HG03045 (cell line): ENCODE results near the gene PCDHGA5.
A peak's percentile ranks its signal among the peaks of the same experiment; 100 is the strongest.
"Not testable (repeated sequence)": the region's sequence is repeated elsewhere in the genome, so short reads cannot be mapped to it uniquely, and the experiment has no call there.

Source experiments
- ATAC-seq: cut with Tn5 transposase; IDR thresholded peaks from one replicate; pipeline ENCODE4 v1.9.1; 2021; ENCODE audit warnings: mild to moderate bottlenecking, moderate library complexity; ENCODE audit not compliant: unreplicated experiment

The PCDHGA5 gene

DNA sequence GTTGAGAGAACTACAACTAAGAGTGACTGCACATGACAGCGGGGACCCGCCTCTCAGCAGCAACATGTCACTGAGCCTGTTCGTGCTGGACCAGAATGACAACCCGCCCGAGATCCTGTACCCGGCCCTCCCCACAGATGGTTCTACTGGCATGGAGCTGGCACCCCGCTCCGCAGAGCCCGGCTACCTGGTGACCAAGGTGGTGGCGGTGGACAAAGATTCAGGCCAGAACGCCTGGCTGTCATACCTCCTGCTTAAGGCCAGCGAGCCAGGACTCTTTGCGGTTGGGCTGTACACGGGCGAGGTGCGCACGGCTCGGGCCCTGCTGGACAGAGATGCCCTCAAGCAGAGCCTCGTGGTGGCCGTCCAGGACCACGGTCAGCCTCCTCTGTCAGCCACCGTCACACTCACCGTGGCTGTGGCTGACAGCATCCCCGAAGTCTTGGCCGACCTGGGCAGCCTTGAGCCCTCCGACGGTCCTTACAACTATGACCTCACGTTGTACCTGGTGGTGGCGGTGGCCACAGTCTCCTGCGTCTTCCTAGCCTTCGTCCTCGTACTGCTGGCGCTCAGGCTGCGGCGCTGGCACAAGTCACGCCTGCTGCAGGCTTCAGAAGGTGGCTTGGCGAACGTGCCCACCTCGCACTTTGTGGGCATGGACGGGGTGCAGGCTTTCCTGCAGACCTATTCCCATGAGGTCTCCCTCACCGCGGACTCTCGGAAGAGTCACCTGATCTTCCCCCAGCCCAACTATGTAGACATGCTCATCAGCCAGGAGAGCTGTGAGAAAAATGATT is 20.7 kb downstream of the PCDHGA5 start:
- ATAC-seq: no peak

GRCh38 chr5:141387557-141388311 is 23.8 kb downstream of the PCDHGA5 start, which contains the start of gene PCDHGB4:
TSS of gene PCDHGB4 (plus strand) at chr5:141387698. CDS start at chr5:141387885, 187 bp downstream.
- not testable (repeated sequence) for ATAC-seq

GRCh38 chr5:141388661-141389060 is 24.7 kb downstream of the PCDHGA5 start:
- no peak for ATAC-seq

- no peak for ATAC-seq
These were observed 25.4 kb downstream of the PCDHGA5 start for GRCh38 chr5:141389153-141390042.

- ATAC-seq: no peak
These were observed 28.7 kb downstream of the PCDHGA5 start, which contains the start of gene PCDHGA8 for GRCh38 chr5:141392429-141393198. TSS of gene PCDHGA8 (plus strand) at chr5:141392633. CDS start at chr5:141392814, 181 bp downstream.

DNA sequence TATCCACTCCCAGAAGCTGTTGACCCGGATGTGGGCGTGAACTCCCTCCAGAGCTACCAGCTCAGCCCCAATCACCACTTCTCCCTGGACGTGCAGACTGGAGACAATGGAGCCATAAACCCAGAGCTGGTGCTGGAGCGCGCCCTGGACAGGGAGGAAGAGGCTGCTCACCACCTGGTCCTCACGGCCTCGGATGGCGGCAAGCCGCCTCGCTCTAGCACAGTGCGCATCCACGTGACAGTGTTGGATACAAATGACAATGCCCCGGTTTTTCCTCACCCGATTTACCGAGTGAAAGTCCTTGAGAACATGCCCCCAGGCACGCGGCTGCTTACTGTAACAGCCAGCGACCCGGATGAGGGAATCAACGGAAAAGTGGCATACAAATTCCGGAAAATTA is 29.3 kb downstream of the PCDHGA5 start:
- ATAC-seq: no peak

- not testable (repeated sequence) for ATAC-seq
These were observed 30.6 kb downstream of the PCDHGA5 start for GRCh38 chr5:141394401-141395187.

GRCh38 chr5:141397756-141398551 is 34.0 kb downstream of the PCDHGA5 start, which contains the start of gene PCDHGB5:
TSS of gene PCDHGB5 (plus strand) at chr5:141397947. CDS start at chr5:141398128, 181 bp downstream.
- ATAC-seq: peak; percentile 90

GRCh38 chr5:141398608-141399007 is 34.6 kb downstream of the PCDHGA5 start:
- ATAC-seq: no peak

GRCh38 chr5:141399555-141400258 is 35.7 kb downstream of the PCDHGA5 start:
- no peak for ATAC-seq

DNA sequence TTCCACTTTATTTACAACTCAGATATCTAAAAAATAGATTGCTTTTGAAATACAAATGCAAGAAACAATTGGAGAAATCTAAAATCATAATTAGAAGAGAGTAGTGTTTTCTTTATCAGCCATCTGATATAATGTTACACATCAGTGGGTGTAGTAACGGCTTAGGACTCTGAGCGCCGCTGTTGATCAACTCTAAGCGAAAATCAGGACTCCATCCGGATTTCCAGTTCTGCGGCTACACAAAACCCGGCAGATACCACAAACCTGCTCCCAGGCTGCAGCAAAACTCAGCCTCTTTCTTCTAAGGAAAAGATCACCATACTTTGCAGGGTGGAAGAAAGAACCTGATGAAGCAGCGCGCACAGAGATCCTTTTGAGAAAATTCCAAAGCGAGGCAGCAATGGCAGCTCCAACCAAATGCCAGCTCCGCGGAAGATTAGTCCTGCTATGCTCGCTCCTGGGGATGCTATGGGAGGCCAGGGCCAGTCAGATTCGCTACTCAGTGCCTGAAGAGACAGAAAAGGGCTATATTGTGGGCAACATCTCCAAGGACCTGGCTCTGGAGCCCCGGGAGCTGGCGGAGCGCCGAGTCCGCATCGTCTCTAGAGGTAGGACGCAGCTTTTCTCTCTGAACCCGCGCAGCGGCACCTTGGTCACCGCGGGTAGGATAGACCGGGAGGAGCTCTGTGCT is 38.7 kb downstream of the PCDHGA5 start, which contains the start of gene PCDHGA9:
TSS of gene PCDHGA9 (plus strand) at position 226 of the 691 bp plus-strand sequence. CDS start at position 401, 175 bp downstream.
- ATAC-seq: no peak

DNA sequence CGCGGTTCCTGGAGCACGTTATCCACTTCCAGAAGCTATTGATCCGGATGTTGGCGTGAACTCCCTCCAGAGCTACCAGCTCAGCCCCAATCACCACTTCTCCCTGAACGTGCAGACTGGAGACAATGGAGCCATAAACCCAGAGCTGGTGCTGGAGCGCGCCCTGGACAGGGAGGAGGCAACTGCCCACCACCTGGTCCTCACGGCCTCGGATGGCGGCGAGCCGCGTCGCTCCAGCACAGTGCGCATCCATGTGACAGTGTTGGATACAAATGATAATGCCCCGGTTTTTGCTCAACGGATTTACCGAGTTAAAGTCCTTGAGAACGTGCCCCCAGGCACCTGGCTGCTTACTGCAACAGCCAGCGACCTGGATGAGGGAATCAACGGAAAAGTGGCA is 39.4 kb downstream of the PCDHGA5 start:
- no peak for ATAC-seq

DNA sequence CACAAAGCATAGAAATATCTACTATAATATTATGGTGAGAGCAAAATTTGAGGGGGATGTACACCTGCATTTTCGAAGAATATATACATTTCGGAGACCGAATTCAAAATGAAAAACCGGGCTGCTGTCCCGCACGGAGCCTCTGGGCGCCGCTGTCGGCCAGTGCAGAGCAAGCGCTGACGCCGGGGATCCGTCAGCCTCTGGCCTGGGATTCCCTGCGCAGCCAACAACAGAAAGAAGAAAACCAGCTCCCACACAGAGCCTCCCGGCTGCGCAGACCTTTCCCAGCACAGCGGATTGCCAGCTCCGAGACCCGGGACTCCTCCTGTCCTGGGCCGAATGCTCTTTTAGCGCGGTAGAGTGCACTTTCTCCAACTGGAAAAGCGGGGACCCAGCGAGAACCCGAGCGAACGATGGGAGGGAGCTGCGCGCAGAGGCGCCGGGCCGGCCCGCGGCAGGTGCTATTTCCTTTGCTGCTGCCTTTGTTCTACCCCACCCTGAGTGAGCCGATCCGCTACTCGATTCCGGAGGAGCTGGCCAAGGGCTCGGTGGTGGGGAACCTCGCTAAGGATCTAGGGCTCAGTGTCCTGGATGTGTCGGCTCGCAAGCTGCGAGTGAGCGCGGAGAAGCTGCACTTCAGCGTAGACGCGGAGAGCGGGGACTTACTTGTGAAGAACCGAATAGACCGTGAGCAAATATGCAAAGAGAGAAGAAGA is 44.0 kb downstream of the PCDHGA5 start, which contains the start of gene PCDHGB6:
TSS of gene PCDHGB6 (plus strand) at position 232 of the 716 bp plus-strand sequence. CDS start at position 414, 182 bp downstream.
- ATAC-seq: not testable (repeated sequence)

DNA sequence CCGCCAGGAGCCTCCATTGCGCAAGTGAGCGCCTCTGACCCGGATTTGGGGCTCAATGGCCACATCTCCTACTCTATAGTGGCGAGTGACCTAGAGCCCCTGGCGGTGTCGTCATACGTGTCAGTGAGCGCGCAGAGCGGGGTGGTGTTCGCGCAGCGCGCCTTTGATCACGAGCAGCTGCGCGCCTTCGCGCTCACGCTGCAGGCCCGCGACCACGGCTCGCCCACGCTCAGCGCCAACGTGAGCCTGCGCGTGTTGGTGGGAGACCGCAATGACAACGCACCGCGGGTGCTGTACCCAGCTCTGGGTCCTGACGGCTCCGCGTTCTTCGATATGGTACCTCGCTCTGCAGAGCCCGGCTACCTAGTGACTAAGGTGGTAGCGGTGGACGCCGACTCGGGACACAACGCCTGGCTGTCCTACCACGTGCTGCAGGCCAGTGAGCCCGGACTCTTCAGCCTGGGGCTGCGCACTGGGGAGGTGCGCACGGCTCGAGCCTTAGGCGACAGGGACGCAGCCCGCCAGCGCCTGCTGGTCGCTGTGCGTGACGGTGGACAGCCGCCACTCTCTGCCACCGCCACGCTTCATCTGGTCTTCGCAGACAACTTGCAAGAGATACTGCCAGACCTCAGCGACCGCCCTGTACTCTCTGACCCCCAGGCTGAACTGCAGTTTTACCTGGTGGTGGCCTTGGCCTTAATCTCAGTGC is 45.8 kb downstream of the PCDHGA5 start:
- ATAC-seq: no peak

- ATAC-seq: no peak
These were observed 47.6 kb downstream of the PCDHGA5 start for GRCh38 chr5:141411575-141411974.
